Upper lobe of left lung (tissue), 6 donors: ENCODE results near the gene SUSD2. TPM values are rescaled to one million over a fixed set of nuclear protein-coding genes. Genes with fewer than 3 reads are reported as not detected.
A peak's percentile ranks its signal among the peaks of the same experiment; 100 is the strongest.

Source experiments
- ATAC-seq, 2 donors: fragments of 200-7000 bp; cut with Tn5 transposase; one replicate each; pipeline ENCODE4 v1.9.1; 2022; ENCODE audit warnings: mild to moderate bottlenecking in 2 of 2, moderate library complexity in 2 of 2; ENCODE audit not compliant: low FRiP score in 2 of 2
- DNase-seq, 2 donors: peaks; one replicate each; pipeline ENCODE4 v3.0.0-alpha.2; 2019 to 2020
- H3K27ac ChIP-seq, 4 donors: fragments of 200-600 bp; sonication (generic); one replicate each; pipeline ENCODE4 v1.5.1; 2016 to 2019
- H3K27me3 ChIP-seq, 4 donors: fragments of 200-600 bp; sonication (generic); one replicate each; pipeline ENCODE4 v1.5.1; 2017 to 2019
- H3K36me3 ChIP-seq, 4 donors: fragments of 200-600 bp; sonication (generic); one replicate each; pipeline ENCODE4 v1.5.1; 2016 to 2019
- H3K4me1 ChIP-seq, 4 donors: fragments of 200-600 bp; sonication (generic); one replicate each; pipeline ENCODE4 v1.5.1; 2018 to 2019
- H3K4me3 ChIP-seq, 4 donors: fragments of 200-600 bp; sonication (generic); one replicate each; pipeline ENCODE4 v1.5.1; 2017 to 2019; ENCODE audit warnings: mild to moderate bottlenecking in 2 of 4, moderate library complexity in 1 of 4
- H3K9me3 ChIP-seq, 4 donors: fragments of 200-600 bp; sonication (generic); one replicate each; pipeline ENCODE4 v1.5.1; 2018 to 2019
- CTCF ChIP-seq, 6 experiments: fragments of 450-650 bp in 4 of 6; fragments of 200-600 bp in 2 of 6; sonication (generic) in 2 of 6; IDR thresholded peaks; one replicate each; pipeline ENCODE4 v1.5.1; 2016 to 2019; ENCODE audit warnings: antibody characterized with exemption in 6 of 6
- EP300 ChIP-seq, 4 donors: sonication (generic); formaldehyde crosslinking; IDR thresholded peaks; one replicate each; pipeline ENCODE4 v1.5.1; 2017; ENCODE audit warnings: antibody characterized with exemption in 4 of 4, control low read depth in 2 of 4
- POLR2A ChIP-seq, 4 donors: fragments of 450-650 bp; IDR thresholded peaks; one replicate each; pipeline ENCODE4 v1.5.1; 2016 to 2017; ENCODE audit warnings: antibody characterized with exemption in 4 of 4, mild to moderate bottlenecking in 2 of 4
- POLR2AphosphoS5 ChIP-seq, 2 donors: sonication (generic); formaldehyde crosslinking; IDR thresholded peaks; one replicate each; pipeline ENCODE4 v1.5.1; 2017; ENCODE audit warnings: antibody characterized with exemption in 2 of 2
- WGBS, 2 donors: methylation state at CpG; one replicate each; pipeline ENCODE4 v1.1.5; 2017 to 2018; 5-methylcytosine and 5-hydroxymethylcytosine counted together
- total RNA-seq, 6 donors: library from RNA; depleted of rRNA in 4 of 6; stranded (reverse); fragments of >200 nt in 4 of 6; gene quantifications; one replicate each; pipeline versions ENCODE4 v1.1.0 to v1.2.1, GENCODE V29; 2016 to 2021
- donor health status: DM: no; HTN: no; CAD: no; lungs with moderate emphysema.
- donor health status: DM: no; HTN: yes; CAD: no; lungs with severe emphysema.

Gene SUSD2
- total RNA-seq, 6 donors from 2014 or later, result 191 to 645 (median 348) TPM

- Histone ChIP-seq H3K4me3 (peak overlapping the region in 3 of 4 donors; percentile 41 to 50 (median 43)), H3K36me3 (peaks cover 0 to 36% (median 27%) of the 10 kb centered on the region in 4 donors), H3K9me3 (no peaks in the 10 kb centered on the region), H3K27me3 (no peaks in the 10 kb centered on the region), H3K27ac (peak overlapping the region in 3 of 4 donors; percentile 1 to 89 (median 7)), H3K4me1 (peaks cover 7 to 55% (median 28%) of the 10 kb centered on the region in 4 donors)
- ATAC-seq, result no peak
- WGBS, 2 donors, result 67 to 80% methylated on average over 18 to 24 of the region's 24 CpGs
- DNase-seq, result peak; percentile 68 to 76
- TF ChIP-seq CTCF (IDR thresholded peaks at IDR 0.05), result no peak
- no peak for TF ChIP-seq POLR2A (IDR thresholded peaks at IDR 0.05)
- TF ChIP-seq EP300 (IDR thresholded peaks at IDR 0.05), result no peak
- no peak for TF ChIP-seq POLR2AphosphoS5 (IDR thresholded peaks at IDR 0.05)
Observed at GRCh38 chr22:24183321-24184031, 2.2 kb downstream of the SUSD2 start.

- 85 to 91% methylated on average over 13 to 16 of the region's 16 CpGs for WGBS, 2 donors
- Histone ChIP-seq H3K4me1 (peaks cover 14 to 62% (median 33%) of the 10 kb centered on the region in 4 donors), H3K27me3 (no peaks in the 10 kb centered on the region), H3K9me3 (no peaks in the 10 kb centered on the region), H3K27ac (peak overlapping the region in 3 of 4 donors; percentile 1 to 89 (median 7)), H3K36me3 (peaks cover 0 to 35% (median 24%) of the 10 kb centered on the region in 4 donors), H3K4me3 (peak overlapping the region in 1 of 4 donors; percentile 43)
- ATAC-seq (no peak), DNase-seq (peak in 1 of 2 donors; percentile 52)
- TF ChIP-seq POLR2A (IDR thresholded peaks at IDR 0.05) (no peak), CTCF (IDR thresholded peaks at IDR 0.05) (no peak), POLR2AphosphoS5 (IDR thresholded peaks at IDR 0.05) (no peak), EP300 (IDR thresholded peaks at IDR 0.05) (no peak)
Observed at GRCh38 chr22:24184057-24184798, 2.9 kb downstream of the SUSD2 start.

GRCh38 chr22:24185001-24185500 is 3.8 kb downstream of the SUSD2 start:
- Histone ChIP-seq H3K4me1 (peaks cover 21 to 62% (median 39%) of the 10 kb centered on the region in 4 donors), H3K36me3 (peaks cover 0 to 35% (median 22%) of the 10 kb centered on the region in 4 donors), H3K27ac (no peak overlapping the region), H3K27me3 (no peaks in the 10 kb centered on the region), H3K4me3 (no peak overlapping the region), H3K9me3 (no peaks in the 10 kb centered on the region)
- ATAC-seq (no peak), DNase-seq (peak in 1 of 2 donors; percentile 77)
- no peak for TF ChIP-seq EP300 (IDR thresholded peaks at IDR 0.05)
- TF ChIP-seq CTCF (IDR thresholded peaks at IDR 0.05), result no peak
- TF ChIP-seq POLR2AphosphoS5 (IDR thresholded peaks at IDR 0.05), result no peak
- TF ChIP-seq POLR2A (IDR thresholded peaks at IDR 0.05), result no peak
- 86 to 94% methylated on average over 8 to 16 of the region's 16 CpGs for WGBS, 2 donors

GRCh38 chr22:24185501-24186351 is 4.4 kb downstream of the SUSD2 start:
- no peak for TF ChIP-seq POLR2A (IDR thresholded peaks at IDR 0.05)
- no peak for TF ChIP-seq EP300 (IDR thresholded peaks at IDR 0.05)
- no peak for TF ChIP-seq CTCF (IDR thresholded peaks at IDR 0.05)
- TF ChIP-seq POLR2AphosphoS5 (IDR thresholded peaks at IDR 0.05), result no peak
- WGBS, 2 donors, result 92 to 95% methylated on average over 29 to 51 of the region's 51 CpGs
- no peak overlapping the region for H3K27ac ChIP-seq
- H3K27me3 ChIP-seq, result no peaks in the 10 kb centered on the region
- no peak overlapping the region for H3K4me3 ChIP-seq
- peaks cover 0 to 35% (median 22%) of the 10 kb centered on the region in 4 donors for H3K36me3 ChIP-seq
- DNase-seq, result peak in 1 of 2 donors; percentile 79
- H3K4me1 ChIP-seq, result peaks cover 25 to 63% (median 42%) of the 10 kb centered on the region in 4 donors
- ATAC-seq, result no peak
- H3K9me3 ChIP-seq, result no peaks in the 10 kb centered on the region
